ENCODE data around the gene PCCB.
"Not testable (repeated sequence)": the region's sequence is repeated elsewhere in the genome, so short reads cannot be mapped to it uniquely, and the experiment has no call there.

Gene PCCB

DNA sequence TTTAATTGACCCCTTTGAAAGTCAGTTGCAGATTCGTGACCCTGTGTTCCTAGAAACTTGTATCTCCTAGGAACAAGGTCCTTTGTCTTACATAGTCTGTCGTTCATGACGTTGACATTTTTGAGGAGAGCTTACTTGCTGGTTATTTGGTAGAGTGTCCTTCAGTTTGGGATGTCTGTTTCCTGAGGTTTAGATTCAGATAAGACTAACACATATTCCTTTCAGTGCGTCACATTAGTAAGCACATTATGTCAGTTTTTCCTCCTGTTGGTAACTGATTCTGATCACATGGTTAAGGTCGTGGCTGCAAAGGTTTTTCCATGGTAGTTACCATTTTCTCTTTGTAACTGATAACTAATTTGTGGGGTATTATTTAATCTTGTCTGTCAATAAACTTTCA lies 80.8 kb downstream of the PCCB start:
- DNase-seq, result no peak

DNA sequence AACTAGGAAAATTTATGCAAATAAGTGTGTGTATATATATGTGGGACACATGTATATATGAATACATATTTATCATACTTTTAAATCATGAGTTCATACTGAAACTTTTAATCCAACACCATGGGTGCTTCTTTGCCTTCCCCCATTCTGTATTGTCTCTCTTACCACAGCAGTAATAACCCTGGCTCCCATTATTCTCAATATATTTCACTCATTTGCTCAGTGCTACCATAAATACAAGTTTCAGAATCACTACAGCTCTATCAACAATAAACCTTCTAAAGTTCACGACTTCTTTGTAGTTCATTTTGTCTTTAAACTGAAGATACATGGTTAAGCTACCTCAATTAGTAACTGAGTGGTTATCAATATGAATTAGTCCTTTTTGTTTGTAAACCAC lies 82.2 kb downstream of the PCCB start:
- no peak for DNase-seq

DNA sequence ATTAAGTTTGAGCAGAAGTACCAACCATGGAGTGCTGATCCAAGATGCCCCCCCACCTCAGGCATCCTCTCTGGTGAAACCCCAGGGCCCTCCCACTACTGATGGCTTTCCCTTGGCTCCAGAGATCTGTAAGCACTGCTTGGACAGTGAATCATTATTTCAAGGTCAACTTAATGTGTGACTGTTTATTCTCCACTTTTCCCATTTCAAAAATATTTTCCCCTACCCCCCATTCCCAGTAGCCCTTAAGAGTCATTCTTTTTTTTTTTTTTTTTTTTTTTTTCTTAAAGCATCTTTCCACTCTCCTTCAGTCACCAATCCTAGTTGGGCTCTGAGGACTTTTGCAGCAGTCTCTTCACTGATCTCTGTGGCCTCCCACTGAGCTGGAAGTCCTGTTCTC lies 82.6 kb downstream of the PCCB start:
- no peak for DNase-seq

DNA sequence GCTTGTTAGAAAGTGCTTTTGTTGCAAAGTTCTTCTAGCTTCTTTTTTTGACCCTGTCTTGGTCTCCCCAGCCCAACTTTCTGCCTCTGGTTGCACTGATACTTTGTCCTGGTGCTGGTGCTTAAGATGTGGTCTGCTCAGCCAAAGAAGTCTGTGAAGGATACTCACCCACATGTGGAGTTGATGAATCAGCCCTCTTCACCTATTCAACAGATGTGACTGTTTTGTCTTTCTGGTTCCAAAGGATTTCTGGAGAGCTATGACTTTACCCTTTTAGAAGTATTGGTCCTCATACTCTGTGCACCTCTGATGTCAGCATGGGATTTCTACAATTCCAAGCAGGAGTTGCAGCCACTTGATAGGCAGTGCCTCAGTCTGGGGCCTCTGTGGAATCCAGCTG lies 84.1 kb downstream of the PCCB start:
- DNase-seq, result no peak

DNA sequence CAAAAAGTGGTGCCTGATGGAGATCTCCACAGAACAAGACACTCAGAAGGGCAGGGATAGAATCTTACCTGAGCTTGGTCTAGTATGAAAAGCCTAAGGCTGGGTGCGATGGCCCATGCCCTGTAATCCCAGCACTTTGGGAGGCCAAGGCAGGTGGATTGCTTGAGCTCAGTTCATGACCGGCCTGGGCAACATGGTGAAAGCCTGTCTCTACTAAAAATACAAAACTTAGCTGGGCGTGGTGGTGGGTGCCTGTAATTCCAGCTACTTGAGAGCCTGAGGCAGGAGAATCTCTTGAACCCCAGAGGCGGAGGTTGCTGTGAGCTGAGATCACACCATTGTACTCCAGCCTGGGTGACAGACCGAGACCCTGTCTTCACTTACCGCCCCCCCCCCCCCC lies 84.6 kb downstream of the PCCB start:
- not testable (repeated sequence) for DNase-seq

DNA sequence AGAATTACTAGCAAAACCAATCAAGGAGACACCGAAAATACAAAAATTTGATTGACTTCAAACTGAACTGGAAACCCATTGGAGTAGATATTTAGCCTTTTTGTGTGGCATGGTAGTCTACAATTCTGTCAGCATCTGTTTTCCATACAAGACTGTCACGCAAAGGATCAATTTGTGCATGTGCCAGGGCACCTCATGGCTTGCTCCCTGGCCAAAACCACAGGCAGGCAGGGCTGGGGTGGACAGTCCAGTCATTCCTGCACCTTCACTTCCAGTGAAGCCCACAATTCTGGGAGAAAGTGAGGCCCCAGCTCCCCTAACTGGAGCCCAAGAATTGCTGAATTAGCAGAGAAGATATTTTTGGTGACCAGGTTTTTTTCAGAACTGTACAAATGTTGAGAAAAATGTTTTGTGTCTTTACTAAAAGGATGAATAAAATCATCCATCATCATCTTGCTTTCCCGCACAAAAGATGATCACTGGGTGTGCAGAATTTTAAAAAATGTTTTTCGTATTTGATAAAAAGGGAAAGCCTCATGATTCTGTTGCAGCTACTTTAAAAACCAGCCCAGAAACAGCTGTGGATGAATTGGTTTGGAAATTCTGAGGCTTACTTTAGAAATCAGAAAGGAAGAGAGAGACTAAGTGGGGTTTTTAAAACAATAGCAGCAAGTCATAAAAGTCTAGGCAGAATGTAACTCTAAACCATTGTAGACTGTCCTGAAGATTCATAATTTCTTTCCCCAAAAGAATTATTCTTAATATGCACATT lies 86.4 kb downstream of the PCCB start:
- DNase-seq, result no peak

DNA sequence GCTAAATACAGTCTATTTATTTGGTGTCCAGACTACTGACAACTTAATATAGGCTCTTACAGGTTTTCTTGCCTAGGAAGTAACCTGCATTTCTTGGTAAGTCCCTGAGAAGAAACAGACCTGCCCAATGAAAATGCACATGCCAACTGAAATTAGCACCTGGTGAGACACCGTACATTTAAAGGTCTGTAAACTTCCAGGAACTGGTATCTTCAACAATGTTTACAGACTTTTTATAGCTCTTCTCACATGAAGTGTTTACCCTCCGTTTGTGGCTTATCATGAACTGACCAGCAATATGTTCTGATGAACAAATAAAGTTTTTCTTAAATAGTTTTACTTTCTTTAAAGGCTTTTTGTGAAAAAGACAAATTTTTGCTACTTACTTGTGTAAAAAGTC lies 93.3 kb downstream of the PCCB start:
- no peak for DNase-seq

DNA sequence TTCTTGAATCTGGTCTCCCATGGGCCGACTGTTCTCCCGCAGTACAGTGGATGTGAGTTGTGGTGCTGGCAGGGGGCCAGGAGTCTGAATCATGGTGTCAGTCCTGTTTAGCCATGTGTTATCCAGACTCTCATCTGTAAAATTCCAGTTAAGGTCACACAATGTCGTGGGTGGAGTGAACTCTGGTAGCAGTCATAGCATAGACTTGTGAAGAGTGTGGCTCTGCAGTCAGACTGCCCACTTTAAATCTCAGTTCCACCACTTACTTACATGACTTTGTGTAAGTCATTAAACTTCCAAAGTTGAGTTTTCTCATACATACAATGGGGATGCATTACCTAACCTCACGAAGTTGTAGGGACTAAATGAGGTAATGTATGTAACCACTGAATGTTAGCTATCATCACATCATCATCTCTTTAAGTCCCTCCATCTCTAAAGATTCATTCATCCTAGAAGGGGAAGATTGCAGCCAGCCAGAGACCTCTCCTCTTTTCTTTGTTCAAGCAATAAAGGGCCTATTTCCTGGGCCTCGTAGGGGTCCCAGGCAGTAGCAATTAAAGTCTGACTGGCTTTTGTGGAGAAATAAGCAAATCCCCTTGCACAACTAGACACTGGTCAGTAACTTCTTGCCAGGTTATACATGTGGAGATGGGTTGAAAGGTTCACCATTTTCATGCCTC lies 93.9 kb downstream of the PCCB start:
- DNase-seq, result peak in 1 of 2 experiments; percentile 16

DNA sequence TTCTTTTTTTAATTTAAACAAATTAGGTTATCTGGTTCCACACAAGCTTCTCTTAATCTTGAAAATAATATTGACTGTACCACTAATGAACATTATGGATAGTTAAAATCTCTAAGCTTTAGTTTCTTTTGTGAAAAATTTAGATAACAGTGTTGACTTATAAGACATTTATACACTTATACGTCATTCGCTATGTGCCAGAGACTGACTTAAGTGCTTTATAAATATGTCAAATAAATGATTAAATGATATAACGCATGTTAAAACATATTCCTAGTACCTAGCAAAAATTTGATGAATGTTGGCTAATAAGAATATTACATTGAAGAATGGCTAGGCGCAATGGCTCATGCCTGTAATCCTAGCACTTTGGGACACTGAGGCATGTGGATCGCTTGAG lies 96.3 kb downstream of the PCCB start:
- DNase-seq, result no peak

DNA sequence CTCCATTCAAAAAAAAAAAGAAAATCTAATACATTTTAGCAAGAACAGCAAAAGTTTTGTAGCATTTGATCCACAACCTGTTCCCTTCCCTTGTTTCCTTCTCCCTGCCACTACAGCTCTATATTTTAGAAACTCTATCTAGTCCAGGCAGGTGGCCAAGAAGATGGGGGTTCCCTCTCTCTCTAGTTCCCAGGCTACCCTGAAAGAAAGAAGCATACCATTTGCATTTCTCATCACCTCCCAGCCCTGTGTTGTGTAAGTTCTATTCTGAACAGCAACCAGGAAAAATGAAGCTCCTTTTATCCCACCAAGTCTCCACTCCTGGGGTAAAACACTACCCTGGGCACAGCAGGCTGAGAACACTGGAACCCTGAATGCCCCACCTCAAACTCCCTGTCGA lies 100.0 kb downstream of the PCCB start:
- DNase-seq, result peak in 1 of 2 experiments; percentile 37

DNA sequence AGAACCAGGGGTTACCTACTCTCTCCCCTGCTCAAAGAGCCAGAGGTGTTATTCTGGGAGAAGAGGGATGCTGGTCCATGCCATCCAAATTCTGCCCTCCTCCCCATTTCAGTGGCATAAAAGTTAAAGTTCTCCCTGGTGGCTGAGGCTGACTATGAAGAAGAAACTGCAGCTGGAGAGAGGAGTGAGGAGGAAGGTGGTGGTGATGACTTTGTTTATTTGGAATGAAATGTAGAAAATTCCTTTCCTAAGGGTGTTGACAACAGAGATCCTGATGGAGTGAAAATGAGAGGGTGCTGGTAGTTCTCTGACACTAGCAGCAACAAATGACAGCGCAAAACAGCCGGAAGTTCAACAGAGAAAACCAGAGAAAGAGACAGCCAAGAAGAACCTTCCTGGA lies 100.4 kb downstream of the PCCB start:
- DNase-seq, result no peak

DNA sequence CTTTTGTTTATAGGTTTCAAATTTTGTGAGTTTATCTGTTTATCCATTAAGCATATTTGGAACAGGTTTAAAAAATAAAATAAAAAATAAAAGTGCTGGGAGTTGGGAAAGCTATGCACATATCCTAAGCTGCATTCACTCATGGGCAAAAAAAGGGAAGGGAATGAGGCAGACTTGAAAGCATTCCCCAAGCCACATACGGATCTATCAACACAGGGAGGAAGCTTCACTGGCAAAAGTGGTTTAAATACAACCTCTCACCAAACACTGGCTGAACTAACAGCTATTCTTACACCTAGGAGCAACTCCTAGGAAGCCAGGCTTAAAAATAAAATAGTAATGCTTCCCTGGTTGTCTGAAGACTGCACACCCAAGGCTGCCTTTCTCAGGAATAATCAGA lies 101.2 kb downstream of the PCCB start:
- no peak for DNase-seq

DNA sequence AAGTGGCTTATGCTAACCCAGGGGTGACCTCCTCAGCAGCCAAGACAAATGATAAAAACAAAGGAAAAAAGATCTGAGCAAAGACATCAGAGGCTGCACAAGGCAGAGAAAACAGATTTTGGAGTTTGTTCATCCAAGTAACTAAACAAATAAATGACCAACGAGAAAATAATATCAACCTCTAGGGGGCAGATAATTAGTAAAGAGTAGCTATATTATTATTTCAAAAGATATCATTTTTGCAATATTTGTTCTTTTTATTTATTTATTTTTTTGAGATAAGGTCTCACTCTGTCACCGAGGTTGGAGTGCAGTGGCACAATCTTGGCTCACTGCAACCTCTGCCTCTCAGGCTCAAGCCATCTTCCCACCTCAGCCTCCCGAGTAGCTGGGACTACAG lies 101.8 kb downstream of the PCCB start:
- no peak for DNase-seq

DNA sequence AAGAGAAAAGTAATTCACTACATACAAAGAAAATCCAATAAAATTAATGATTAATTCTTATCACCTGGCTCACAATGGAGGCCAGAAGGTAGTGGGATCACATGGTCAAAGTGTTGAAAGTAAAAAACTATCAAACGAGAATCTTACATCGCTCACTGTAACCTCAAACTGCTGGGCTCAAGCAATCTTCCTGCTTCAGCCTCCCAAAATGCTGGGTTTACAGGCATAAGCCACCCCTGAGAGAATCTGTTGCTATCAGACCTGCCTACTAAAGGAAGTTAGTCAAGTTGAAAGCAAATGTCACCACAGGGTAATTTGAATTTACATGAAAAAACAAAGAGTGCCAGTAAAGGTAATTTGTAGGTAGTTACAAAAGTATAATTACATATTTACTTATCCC lies 103.3 kb downstream of the PCCB start:
- DNase-seq, result no peak

DNA sequence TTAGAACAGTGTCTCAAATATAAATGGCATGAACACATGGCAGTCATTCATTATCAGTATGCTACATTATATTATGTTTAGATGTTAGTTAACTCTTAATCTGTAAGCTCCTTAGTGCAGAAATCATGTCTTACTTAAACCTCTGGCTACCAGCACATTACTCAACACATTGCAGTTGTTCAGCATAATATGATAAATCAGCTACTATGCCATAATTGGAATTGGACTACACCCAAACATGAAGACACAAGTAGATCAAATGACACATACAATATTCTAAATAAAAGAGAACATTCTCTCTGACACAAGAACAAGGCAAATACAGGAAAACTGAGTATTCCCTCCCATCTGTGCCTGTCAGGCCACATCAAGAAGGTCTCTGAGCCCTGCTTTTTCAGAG lies 116.1 kb downstream of the PCCB start:
- DNase-seq, result no peak

DNA sequence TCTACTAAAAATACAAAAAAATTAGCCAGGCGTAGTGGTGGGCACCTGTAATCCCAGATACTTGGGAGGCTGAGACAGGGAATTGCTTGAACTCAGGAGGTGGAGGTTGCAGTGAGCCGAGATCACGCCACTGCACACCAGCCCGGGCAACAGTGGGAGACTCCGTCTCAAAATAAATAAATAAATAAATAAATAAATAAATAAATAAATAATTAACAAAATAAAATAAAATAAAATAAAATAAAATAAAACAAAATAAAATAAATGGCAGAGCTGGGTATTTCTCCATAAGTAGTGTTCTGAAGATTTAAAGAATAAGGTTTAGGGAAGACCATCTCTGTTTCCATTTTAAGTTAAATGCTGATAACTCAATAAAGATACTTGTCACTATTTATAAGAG lies 125.7 kb downstream of the PCCB start:
- DNase-seq, result not testable (repeated sequence)

DNA sequence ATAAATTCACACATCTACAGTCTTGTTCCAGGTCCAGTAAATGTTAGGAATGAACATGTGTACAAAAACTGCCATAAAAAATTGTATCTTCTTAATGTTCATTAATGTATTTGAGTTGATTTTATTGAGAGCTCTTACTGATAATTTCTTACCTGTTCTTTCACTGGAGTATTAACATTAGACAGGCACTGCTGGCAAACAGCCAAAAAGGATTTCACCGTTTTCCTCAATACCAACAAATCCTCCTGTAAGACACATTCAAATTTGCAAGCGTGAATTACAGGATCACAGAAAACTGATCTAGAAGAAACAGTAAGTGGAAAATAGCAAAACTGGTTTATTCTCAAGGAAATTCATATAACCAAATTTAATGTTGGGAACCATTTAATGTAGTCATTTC lies 127.4 kb downstream of the PCCB start:
- DNase-seq, result no peak

DNA sequence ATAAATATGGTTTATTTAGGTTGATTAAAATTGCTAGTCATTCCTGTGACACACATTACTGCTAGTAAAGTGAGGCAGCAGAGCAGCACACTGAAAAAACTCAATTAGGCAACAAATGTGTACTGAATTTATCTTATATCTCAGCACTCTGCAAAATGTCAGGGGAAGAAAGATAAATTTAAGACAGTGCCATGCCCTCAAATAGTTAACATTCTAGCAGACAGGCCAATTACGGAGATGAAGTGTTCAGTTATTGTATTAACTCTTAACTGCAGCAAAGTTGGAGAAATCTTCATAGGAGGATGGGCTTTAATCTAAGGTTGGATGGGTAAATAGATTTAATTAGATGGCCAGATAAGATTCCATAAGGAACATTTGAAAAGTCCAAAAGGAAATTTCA lies 127.9 kb downstream of the PCCB start:
- no peak for DNase-seq
